CD4-positive, alpha-beta T cell treated with Interleukin-17A for 1 hour (primary cell): ENCODE data around the gene CMSS1.
"Not testable (repeated sequence)": the region's sequence is repeated elsewhere in the genome, so short reads cannot be mapped to it uniquely, and the experiment has no call there.

Source experiments
- DNase-seq: peaks from one replicate; pipeline ENCODE4 v3.0.0-alpha.2; 2020

CMSS1 gene

DNA sequence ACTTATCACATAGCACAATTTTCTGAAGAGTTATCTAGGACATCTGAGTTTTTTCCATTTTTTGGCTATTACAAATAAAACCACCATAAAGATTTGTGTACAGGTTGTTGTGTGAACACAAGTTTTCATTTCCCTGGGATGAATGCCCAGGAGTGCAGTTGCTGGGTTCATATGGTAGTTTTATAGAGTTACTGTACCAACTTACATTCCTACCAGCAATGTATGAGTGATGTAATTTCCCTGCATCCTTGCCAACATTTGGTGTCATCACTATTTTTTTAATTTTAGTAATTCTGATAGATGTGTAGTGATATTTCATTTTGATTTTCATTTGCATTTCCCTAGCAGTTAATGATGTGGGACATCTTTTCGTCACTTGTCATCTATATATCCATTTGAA lies 276.2 kb downstream of the CMSS1 start:
- DNase-seq = no peak

DNA sequence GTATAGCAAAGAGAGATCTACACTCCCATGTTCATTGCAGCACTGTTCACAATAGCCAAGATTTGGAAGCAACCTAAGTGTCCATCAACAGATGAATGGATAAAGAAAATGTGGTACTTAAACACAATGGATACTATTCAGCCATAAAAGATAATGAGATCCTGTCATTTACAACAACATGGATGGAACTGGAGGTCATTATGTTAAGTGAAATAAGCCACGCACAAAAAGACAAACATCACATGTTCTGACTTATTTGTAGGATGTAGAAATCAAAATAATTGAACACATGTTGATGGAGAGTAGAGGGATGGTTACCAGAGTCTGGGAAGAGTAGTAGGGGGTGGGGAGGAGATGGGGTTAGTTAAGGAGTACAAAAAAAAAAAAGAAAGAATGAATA lies 278.6 kb downstream of the CMSS1 start:
- DNase-seq = not testable (repeated sequence)

DNA sequence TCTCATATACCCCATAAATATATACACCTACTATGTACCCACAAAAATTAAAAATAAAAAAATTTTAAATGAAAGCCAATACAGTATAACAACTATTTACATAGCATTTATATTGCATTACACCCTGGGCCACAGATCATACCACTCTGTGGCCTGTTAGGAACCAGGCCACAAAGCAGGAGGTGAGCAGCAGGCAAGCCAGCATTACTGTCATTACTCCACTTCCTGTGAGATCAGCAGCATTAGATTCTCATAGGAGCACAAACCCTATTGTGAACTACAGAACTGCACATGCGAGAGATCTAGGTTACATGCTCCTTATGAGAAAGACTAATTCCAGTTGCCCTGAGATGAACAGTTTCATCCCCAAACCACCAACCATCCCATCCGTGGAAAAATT lies 279.2 kb downstream of the CMSS1 start:
- DNase-seq = no peak

DNA sequence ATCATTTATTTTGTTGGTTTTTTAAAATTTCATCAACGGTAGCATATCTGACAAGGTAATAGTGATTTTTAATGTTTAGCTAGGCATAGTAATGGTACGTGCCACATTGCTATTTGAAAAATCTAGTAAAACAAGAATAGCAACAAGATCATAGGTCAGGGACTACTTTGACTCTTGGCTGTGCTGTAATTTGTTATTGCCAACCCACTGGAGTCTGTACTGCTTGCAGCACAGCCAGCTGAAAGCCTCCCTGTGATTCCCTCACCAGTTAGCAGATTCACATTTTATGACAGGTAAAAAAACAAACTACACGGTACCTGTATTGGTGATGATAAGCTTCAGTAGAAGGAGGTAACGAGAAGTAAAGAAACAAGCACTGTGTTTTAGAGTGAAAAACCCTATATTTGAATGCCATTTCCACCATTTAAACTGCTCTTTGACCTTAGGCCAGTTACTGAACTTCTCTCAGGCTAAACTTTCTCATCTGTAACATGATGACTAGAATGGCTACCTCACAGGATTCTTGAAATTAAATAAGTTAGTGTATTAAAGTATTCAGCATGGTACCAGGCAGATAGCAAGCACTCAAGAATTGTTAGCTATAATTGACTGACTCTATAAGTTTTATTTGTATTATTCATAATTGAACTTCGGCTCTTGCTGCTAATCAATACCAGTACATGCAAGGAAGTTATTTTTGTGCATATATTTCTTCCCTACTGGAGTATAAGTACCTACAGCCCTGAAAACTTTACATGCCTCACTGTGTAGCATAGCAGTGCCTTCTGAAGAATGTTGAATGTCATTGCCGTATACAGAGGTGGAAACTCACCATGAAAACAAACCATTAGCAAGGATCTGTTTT lies 280.5 kb downstream of the CMSS1 start:
- DNase-seq = no peak

DNA sequence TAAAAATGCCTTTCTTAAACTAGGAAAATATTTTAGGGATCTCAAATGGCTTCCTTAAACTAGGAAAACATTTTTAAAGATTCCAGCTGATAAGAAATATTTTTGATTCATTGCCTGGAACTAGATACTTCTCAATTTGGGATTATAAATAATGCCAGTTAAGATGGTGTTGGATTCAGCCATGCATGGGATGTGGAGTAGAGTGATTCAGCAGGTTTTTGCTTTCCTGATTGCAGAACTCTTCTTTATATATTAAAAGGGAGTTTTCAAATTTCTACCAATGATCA lies 281.1 kb downstream of the CMSS1 start:
- no peak for DNase-seq

DNA sequence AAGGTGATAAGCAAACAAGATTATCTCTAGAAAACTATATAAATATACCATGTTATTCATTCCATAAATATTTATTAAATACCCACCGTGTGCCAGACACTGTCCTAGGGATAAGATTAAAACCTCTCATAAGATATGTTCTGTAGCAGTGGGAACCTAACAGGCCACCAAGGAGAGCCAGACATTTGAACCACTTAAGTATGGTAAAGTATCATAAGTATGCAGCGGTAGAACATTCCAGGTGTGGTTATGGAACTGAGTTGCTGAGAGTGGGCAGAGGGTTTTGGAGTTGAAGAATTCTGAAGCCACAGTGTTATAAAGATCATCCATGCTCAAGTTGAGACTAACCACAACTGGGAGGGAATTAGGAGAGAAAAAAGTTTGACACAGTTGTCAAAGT lies 282.0 kb downstream of the CMSS1 start:
- no peak for DNase-seq

DNA sequence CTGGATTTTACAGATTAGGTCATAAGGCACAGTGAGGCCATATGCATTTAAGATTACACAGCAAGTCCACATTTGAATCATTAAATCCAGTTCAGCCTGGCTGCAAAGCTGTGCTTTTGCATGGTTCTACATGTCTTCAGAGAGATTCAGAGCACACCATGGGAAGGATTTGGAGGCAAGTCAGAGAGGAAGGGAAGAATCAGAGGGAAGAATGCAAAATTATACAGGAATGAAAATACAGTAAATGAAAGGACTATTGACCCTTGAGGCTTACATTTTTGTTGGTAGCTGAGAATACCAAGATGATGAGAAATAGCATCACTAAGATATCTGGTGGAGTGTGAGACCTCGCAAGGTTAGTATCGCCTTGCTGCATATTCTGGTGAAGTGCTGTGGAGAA lies 282.8 kb downstream of the CMSS1 start:
- no peak for DNase-seq

DNA sequence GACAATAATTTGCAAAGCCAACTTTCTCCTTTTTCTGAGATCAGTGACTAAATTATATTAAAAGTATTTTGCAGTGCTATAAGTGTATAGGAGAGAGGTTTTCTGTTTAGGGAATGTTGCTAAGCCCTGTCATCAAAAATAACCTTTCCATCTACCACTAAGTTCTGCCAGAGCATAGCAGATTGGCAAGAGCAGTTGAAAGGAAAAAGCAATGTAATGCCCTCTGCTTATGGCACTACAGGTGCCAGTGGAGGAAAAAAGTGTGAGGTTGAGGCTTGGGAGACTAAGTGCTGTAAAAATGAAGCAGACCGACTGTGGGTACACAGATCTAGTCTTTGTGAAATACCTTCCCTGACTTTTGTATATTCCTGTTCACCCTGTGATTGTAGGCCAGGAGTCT lies 285.1 kb downstream of the CMSS1 start:
- DNase-seq = no peak

DNA sequence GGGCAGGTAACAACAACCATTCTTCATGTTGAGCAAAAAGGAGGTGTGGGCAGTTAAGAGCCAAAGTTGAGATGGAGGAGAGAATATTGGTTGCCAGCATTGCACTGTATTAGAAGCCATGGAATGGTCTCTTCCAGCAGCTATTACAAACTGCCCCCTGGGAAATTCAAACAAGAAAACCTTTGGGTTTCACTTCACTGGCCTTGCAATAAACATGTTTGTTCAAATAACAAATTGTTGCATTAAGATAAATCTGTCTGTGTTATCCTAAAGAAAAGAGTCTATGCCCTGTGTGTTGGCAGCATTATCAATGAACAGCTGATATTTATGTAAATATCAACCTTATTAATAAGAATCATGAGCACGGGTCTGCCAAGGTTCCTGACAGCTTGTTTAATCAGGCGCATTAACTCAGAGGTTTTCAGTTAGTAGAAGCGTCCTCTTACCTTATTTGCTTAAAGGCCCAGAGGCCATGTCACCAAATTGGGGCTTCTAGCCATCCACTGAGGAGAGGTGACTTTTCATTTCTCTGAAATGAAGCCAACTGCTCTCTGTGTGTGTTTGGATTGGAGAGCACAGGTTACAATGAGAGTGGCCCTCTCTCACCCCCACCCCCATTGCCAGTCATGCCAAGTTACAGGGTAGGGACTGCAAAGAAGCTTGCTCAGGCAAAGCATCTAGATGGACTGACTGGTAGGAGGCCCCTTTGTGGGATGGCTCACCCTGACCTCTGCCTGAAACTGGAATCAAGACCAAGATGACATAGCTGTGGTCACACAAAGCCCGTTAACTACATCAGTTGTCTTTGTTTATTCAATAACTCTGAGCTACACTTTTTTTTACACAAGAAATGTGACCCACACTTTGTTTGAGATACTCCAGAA lies 286.1 kb downstream of the CMSS1 start:
- DNase-seq = no peak

DNA sequence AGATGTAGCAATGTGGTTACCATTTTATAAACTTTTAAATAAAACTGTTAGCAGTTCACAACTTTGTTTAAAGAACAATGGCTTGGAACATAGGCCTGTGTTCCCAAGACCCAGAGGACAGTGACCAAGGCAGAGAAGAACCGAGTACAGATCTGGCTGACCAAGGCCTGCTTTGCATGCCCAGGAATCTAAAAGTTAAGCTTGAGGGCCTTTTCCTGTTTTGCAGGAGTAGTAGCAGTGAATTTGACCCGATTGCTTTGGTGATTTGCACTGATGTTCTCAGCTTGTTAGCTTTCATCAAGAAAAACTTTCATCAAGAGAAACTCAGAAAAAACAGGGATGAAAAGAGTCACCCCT lies 286.8 kb downstream of the CMSS1 start:
- no peak for DNase-seq

DNA sequence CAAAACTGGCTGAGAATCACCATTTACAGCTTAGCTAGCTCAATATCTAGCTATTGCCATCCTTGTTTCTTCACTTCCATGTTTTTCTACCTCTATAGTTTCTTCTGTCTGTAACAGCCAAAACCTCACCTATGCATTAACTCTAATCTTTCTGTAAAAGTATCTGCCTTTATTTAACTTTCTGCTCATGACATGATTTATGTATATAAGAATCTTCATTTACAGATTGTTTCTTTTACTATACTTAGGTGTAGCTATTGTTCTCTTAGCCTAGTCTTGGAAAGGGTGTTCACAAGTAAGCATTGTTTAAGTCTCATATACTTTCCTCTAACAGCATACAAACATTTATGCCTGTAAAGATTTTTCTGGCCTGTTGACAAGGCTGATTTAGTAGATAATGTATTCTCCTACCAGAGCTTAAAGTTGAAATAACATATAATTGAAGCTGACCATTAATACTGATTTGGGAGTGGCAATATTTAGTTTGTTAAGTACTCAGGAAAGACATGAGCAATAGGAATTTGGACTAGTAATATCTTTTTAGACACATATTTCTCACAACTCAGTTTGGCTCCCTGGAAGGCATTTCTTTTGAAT lies 287.3 kb downstream of the CMSS1 start:
- DNase-seq = no peak

DNA sequence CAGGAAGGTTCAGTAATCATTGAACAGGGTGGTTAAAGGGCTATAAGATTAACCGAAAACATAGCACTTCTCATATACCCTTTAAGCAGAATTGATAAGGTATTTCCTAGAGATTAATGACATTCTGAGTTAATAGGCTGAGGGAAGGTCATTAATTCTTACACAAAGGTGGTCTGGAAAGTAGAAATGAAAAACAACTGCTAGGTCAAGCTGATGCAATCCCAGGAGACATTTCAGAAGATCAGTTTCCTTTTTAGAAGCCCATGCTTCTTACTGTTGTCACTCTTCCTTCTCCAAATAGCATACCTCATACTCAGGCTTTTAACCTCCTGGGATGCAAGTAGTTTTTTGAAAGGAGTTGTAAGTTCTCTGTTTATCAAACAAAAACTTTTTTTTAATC lies 287.8 kb downstream of the CMSS1 start:
- no peak for DNase-seq

DNA sequence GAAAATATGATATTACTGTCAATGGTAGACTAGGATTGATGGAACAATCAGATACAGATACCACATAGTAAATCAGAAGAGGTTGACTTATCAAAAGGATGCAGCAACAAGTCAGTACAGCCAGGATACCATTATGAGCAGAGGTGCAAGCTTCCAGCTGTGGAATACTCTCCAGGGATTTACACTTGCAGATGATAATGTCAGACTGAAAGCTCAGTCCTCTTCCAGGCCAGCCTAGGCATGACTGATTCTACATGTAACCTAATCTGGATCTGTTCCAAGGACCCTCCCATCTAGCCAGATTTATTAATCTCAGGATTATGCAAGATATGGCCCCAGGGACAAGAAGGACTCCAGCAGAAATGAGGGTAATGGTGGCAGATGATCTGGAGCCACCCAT lies 288.4 kb downstream of the CMSS1 start:
- DNase-seq = no peak

DNA sequence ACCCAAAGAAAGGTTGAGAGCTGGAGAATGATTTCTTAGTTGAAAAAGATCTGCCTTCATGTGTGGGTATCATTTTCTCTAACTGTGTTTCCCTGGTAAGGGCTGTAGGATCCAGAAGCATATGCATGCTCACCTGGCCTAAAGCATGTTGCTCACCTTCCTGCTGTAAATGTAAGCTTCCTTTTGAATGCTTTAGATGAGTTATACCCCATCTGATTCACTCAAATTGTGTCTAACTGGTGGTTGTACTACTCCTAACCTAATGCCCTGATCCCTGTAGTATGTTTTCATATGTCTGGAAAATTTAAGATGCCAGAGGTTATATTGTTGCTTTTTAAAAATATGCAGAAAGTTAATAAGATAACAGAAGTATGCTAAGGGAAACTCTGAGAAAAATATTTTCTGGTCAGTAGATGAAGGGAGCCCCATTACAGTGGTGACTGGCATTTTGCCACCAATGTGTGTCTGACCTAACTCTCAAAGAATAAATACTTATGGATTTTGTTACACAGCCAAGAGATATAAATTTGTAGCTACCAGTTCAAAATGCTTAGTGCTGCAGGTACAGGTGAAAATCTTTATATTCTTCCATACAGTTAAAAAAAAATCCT lies 289.0 kb downstream of the CMSS1 start:
- no peak for DNase-seq

DNA sequence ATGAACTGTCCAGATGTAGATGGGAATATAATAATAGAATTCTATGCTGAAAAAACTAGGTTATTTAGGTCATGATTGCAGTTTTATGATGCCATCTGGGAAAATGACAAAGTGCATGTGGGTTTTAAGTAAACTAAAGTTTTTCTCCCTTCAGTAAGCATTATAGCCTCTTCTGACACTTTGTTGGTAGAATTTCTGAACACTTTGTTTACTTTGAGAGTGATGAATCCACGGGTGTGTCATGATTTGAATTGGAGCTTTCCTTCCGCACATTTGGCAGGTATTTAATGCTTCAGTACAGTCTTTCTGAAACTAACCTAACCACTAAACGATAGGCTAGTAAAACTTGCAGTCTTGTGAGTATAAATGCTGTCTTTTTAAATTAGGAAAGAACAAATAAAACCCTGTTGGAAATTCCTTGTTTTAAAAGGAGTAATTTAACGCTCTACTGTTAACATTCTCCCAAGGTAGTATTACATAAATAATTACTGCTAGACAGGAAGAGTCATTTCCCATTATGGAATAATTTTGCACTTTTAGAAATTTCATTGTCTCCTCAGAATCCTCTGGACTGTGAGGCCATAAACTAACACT lies 289.7 kb downstream of the CMSS1 start:
- DNase-seq = no peak

DNA sequence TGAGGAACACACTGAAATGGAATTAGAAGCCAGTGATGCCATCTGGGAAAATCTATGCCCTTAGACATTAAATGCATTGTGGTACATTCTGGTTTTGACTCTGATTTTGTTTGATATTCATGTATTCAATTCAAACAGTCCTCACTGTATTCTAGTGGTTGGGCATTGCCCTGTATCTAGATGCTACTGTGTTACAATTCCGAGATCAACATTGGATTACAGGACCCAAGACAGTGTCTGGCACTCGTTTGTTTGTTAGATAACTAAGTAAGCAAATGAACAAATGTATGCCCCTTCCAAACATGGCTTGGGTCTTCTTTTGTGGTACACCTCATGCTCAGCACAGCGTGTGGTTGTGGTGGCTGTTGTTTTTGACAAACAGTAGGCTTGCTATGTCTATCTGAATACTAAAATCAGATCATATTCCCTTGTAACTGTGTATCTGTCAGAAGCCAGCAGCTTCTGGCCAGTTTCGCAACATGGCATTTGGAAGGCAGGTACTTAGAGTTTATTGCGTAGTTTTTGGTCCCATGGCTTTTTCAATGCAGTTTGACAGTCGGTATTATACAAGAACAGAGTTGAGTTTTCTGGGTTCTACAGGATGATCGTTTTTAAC lies 290.9 kb downstream of the CMSS1 start:
- DNase-seq = no peak

DNA sequence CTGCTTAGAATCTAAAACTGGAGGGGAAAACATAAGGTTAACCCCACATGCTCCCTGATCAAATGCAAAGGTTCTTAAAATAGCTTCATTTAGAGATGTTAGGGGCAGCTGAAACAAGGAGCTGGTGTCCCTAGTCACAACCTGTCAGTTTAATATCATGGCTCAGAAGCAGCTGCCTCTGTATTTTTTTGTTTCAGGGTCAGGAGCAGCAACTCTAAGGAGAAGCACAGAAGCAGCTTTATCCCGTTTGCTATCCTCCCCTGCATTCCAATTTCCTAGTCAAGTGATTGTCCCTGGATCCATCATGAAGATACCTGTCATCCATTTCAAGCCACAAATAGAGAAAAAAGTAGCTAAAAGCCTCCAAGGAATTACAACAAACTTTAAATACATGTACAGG lies 292.5 kb downstream of the CMSS1 start:
- no peak for DNase-seq

DNA sequence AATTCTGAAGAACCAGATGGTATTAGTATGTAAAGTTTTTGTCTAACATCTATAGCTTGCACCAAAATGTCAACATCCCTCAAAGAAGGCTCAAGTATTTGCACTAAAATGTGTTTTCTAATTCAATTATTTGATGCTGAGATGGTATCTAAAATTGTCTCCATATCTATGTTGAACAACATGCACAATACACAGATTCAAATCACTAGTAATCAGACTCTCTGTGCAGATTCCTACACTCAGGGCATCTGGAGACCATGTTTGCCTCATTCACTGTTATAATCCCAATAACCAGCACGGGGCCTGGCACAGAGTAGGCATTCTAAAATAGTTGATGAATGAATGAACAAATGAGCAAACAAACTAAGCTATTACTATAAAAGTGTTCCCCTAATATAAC lies 294.1 kb downstream of the CMSS1 start:
- no peak for DNase-seq

DNA sequence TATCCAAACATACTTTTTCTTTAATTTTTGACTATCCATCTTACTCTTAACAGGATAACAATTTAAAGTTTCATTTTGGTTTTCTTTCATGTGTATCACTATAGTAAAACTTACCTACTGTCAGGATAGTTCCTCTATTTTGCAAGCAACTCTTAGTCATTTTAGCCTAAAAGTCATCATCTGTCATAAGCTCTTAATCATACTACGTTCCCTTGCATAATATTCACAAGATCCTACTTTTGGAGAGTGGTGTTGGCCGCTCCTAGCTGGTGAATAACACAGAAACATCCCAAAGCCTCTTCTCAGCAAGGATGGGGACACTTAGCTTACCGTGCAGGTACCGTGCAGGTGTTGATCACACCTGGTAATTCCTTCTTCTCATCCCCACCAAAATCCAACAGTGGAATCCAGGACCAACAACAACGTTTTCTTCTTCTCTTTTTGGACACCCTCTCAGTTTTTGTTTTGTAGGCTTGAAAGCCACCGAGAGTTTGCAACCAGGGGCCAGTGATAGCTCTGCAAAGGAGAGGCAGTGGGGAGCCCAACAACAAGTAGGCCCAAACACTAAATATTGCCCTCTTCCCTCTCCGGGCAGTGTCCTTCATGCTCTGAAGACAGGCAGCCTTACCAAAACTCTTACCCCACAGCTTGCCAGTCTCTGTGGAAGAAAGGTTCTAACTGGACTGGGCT lies 296.2 kb downstream of the CMSS1 start:
- DNase-seq = no peak

DNA sequence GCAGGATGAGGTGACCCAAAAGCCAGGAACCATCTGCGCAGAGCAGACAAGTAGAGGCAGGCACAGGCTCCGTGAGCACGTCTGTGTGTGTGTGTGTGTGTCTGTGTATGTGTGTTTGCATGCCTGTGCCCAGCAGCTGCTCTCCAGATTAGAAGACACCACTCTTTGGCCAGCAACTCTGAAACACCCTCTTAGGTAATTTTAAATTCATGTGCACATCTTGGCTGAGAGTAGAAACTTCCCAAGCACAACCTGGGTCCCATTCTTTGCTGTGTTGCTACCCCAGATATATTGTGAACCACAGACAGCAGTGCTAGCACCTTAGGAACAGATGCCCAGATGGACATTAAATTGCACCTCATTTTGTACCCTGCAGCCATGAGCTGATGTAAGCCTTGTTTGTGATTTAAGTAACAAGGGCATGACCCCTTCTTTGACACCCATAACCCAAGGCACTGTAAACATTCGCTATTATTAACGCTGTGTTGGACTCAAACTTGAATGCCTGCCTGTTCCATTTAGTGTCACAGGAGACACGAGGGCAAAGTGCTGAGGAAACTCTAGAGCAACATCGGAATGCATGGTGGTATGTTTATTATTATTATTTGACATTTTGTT lies 296.9 kb downstream of the CMSS1 start, which contains the start of gene FILIP1L:
Gene FILIP1L, minus strand, starts transcription at position 89 of the 618 bp plus-strand sequence.
- no peak for DNase-seq

DNA sequence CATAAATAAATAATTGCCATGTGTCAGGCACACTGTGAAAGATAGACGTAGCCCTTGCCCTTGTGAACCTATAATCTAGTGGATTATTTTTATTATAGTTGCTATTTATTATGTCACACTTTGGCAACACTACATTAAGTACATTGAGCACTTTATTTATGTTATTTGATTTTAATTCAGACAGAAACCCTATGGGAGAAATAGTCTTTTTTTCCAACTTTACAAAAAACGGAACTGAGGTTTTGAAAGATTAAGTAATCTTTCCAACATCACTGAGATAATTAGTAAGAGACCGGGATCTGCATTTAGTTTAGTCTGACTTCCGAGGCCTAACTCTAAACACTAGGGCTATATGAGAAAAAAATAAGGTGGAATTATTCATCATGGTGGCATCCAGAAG lies 299.4 kb downstream of the CMSS1 start:
- no peak for DNase-seq

DNA sequence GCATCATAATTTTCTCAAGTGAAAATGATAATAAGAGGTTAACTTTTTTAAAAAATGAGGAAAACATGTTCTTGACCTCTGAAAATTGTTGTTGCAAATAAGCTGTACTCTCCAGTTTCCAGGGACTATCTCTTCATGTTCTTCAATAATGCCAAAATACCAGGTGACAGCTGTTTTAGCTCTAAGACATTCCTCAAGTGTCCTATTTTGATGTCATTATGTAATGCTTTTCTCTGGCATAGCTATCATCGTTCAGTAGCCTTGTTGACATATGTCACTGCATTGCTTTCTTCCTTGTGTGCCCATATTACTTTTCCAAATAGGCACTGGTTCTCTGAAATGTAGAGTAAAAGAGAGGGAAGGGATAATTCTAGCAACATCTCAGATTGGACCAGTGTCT lies 302.4 kb downstream of the CMSS1 start:
- no peak for DNase-seq
